Duodenal mucosa (tissue), 2 donors: ENCODE data around the gene SPATA17.

Source experiments
- H3K27ac ChIP-seq: one replicate; pipeline ENCODE4 v1.7.0; 2013; ENCODE audit warnings: low read depth, low read length
- H3K27me3 ChIP-seq, 2 donors: one replicate each; pipeline ENCODE4 v1.7.0; 2013; ENCODE audit warnings: low read length in 2 of 2, control low read depth in 1 of 2; ENCODE audit not compliant: insufficient read depth in 2 of 2, control insufficient read depth in 1 of 2
- H3K36me3 ChIP-seq, 2 donors: one replicate each; pipeline ENCODE4 v1.7.0; 2013; ENCODE audit warnings: low read length in 2 of 2, control low read depth in 1 of 2; ENCODE audit not compliant: insufficient read depth in 2 of 2, control insufficient read depth in 1 of 2
- H3K4me1 ChIP-seq, 2 donors: one replicate each; pipeline ENCODE4 v1.7.0; 2013; ENCODE audit warnings: low read length in 2 of 2, control low read depth in 1 of 2; ENCODE audit not compliant: insufficient read depth in 2 of 2, control insufficient read depth in 1 of 2
- H3K4me3 ChIP-seq, 2 donors: one replicate each; pipeline ENCODE4 v1.7.0; 2013; ENCODE audit warnings: low read length in 2 of 2, low read depth in 1 of 2
- H3K9ac ChIP-seq, 2 donors: one replicate each; pipeline ENCODE4 v1.7.0; 2013; ENCODE audit warnings: low read length in 2 of 2, low read depth in 1 of 2
- H3K9me3 ChIP-seq, 2 donors: one replicate each; pipeline ENCODE4 v1.7.0; 2013; ENCODE audit warnings: low read length in 2 of 2, control low read depth in 1 of 2; ENCODE audit not compliant: control insufficient read depth in 1 of 2

SPATA17 gene

GRCh38 chr1:217721692-217722091 lies 90.5 kb downstream of the SPATA17 start:
- no peaks in the 10 kb centered on the region for H3K27me3 ChIP-seq
- no peaks in the 10 kb centered on the region for H3K36me3 ChIP-seq
- no peak overlapping the region for H3K27ac ChIP-seq
- no peak overlapping the region for H3K9ac ChIP-seq
- no peaks in the 10 kb centered on the region for H3K9me3 ChIP-seq
- H3K4me1 ChIP-seq, result no peaks in the 10 kb centered on the region
- H3K4me3 ChIP-seq, result no peak overlapping the region

- no peak overlapping the region for H3K4me3 ChIP-seq
- H3K27me3 ChIP-seq, result no peaks in the 10 kb centered on the region
- H3K36me3 ChIP-seq, result no peaks in the 10 kb centered on the region
- H3K9ac ChIP-seq, result no peak overlapping the region
- H3K27ac ChIP-seq, result no peak overlapping the region
- H3K9me3 ChIP-seq, result no peaks in the 10 kb centered on the region
- no peaks in the 10 kb centered on the region for H3K4me1 ChIP-seq
Measured at GRCh38 chr1:217734973-217735372, 103.8 kb downstream of the SPATA17 start.

GRCh38 chr1:217747156-217747769 lies 116.1 kb downstream of the SPATA17 start:
- Histone ChIP-seq H3K4me1 (no peaks in the 10 kb centered on the region), H3K4me3 (no peak overlapping the region), H3K36me3 (no peaks in the 10 kb centered on the region), H3K9me3 (no peaks in the 10 kb centered on the region), H3K27me3 (no peaks in the 10 kb centered on the region), H3K27ac (no peak overlapping the region), H3K9ac (no peak overlapping the region)

GRCh38 chr1:217769768-217770167 lies 138.6 kb downstream of the SPATA17 start:
- no peaks in the 10 kb centered on the region for H3K4me1 ChIP-seq
- no peaks in the 10 kb centered on the region for H3K36me3 ChIP-seq
- H3K4me3 ChIP-seq, result no peak overlapping the region
- no peak overlapping the region for H3K27ac ChIP-seq
- H3K9me3 ChIP-seq, result no peaks in the 10 kb centered on the region
- H3K27me3 ChIP-seq, result no peaks in the 10 kb centered on the region
- H3K9ac ChIP-seq, result no peak overlapping the region

GRCh38 chr1:217770918-217771317 lies 139.8 kb downstream of the SPATA17 start:
- no peaks in the 10 kb centered on the region for H3K4me1 ChIP-seq
- no peak overlapping the region for H3K9ac ChIP-seq
- no peak overlapping the region for H3K4me3 ChIP-seq
- H3K9me3 ChIP-seq, result no peaks in the 10 kb centered on the region
- H3K27ac ChIP-seq, result no peak overlapping the region
- no peaks in the 10 kb centered on the region for H3K36me3 ChIP-seq
- H3K27me3 ChIP-seq, result no peaks in the 10 kb centered on the region

- no peaks in the 10 kb centered on the region for H3K27me3 ChIP-seq
Measured at GRCh38 chr1:217776693-217777092, 145.5 kb downstream of the SPATA17 start.

GRCh38 chr1:217781056-217781455 lies 149.9 kb downstream of the SPATA17 start:
- no peaks in the 10 kb centered on the region for H3K9me3 ChIP-seq

More at GRCh38 chr1:217776693-217777092, 145.5 kb downstream of the SPATA17 start:
- Histone ChIP-seq H3K36me3 (no peaks in the 10 kb centered on the region), H3K9me3 (no peaks in the 10 kb centered on the region), H3K4me1 (no peaks in the 10 kb centered on the region), H3K9ac (no peak overlapping the region), H3K4me3 (no peak overlapping the region), H3K27ac (no peak overlapping the region)

GRCh38 chr1:217791091-217791490 lies 159.9 kb downstream of the SPATA17 start:
- Histone ChIP-seq H3K9ac (no peak overlapping the region), H3K4me1 (no peaks in the 10 kb centered on the region), H3K27me3 (no peaks in the 10 kb centered on the region), H3K9me3 (no peaks in the 10 kb centered on the region), H3K36me3 (no peaks in the 10 kb centered on the region), H3K4me3 (no peak overlapping the region), H3K27ac (no peak overlapping the region)

More at GRCh38 chr1:217781056-217781455, 149.9 kb downstream of the SPATA17 start:
- no peaks in the 10 kb centered on the region for H3K4me1 ChIP-seq
- H3K36me3 ChIP-seq, result no peaks in the 10 kb centered on the region
- H3K9ac ChIP-seq, result no peak overlapping the region
- no peak overlapping the region for H3K27ac ChIP-seq
- H3K4me3 ChIP-seq, result no peak overlapping the region
- no peaks in the 10 kb centered on the region for H3K27me3 ChIP-seq

GRCh38 chr1:217805792-217806191 lies 174.6 kb downstream of the SPATA17 start:
- Histone ChIP-seq H3K36me3 (no peaks in the 10 kb centered on the region), H3K4me1 (no peaks in the 10 kb centered on the region), H3K27me3 (no peaks in the 10 kb centered on the region), H3K4me3 (no peak overlapping the region), H3K27ac (no peak overlapping the region), H3K9ac (no peak overlapping the region), H3K9me3 (no peaks in the 10 kb centered on the region)

- no peaks in the 10 kb centered on the region for H3K4me1 ChIP-seq
- no peaks in the 10 kb centered on the region for H3K36me3 ChIP-seq
- H3K4me3 ChIP-seq, result no peak overlapping the region
- H3K27me3 ChIP-seq, result no peaks in the 10 kb centered on the region
- H3K27ac ChIP-seq, result no peak overlapping the region
- H3K9ac ChIP-seq, result no peak overlapping the region
- no peaks in the 10 kb centered on the region for H3K9me3 ChIP-seq
Measured at GRCh38 chr1:217812175-217812574, 181.0 kb downstream of the SPATA17 start.

GRCh38 chr1:217813031-217813430 lies 181.9 kb downstream of the SPATA17 start:
- H3K4me1 ChIP-seq, result no peaks in the 10 kb centered on the region
- H3K27me3 ChIP-seq, result no peaks in the 10 kb centered on the region
- H3K4me3 ChIP-seq, result no peak overlapping the region
- no peak overlapping the region for H3K9ac ChIP-seq
- no peaks in the 10 kb centered on the region for H3K36me3 ChIP-seq
- no peaks in the 10 kb centered on the region for H3K9me3 ChIP-seq
- no peak overlapping the region for H3K27ac ChIP-seq
